GM19193 (cell line): ENCODE data around the gene TTC28.

ENCODE experiments used
- POLR2A ChIP-seq: IDR thresholded peaks from 4 replicates; pipeline ENCODE4 v1.6.1; 2011; ENCODE audit not compliant: insufficient read depth, insufficient read length; ENCODE audit errors: extremely low read depth

Gene TTC28

DNA sequence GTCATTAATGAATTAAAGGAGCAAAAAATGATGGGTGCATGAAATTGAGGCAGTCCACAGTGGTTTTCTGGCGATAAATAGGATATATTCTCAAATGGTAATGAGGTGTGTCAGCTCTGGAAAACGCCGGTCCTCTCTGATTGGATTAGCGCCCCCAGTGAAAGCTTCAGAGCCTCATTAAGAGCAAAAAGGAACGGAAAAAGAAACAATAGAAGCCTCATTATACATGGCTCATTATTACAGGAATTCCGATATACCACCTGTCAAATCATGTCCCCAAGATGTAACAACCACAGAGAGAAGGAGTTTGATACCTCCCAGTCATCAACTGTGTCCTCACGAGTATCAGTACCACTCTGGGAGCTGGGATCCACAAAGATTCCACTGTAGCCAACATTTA is 584.9 kb downstream of the TTC28 start:
- TF ChIP-seq POLR2A: no peak

DNA sequence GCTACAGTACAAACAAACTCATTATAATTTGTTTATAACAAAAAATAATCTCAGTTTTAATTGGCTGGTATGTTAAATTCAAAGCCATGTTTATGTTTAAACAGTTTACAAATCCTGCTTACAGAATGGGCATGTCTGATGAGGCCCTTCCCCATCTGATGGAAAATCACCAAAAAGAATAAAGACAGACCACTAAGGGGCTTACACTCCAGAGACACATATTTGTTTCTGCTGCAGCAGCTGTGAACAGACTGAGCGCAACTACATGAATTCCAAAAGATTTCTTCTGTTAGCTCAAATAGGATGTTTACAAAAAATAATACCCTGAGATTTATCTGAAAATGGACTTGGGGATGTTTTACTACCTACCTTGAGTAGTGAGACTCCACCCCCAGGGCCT is 585.9 kb downstream of the TTC28 start:
- TF ChIP-seq POLR2A: no peak

DNA sequence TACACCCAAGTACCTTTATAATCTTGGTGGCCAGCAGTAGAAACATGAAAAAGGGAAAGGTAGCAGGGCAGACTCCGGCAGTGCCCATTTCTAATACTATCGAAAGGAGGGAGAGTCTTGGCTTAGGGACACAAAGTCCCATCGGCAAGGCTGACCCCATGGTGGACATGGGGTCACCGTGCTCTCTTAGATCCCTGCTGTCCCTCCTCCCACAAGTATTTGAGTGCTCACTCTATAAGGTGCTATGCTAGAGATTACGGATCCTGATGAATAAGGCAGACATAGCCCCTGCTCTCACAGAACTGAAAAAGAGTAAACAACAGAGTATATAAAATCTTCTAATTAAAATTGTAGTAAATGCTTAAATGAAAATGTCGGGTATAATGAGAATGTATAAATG is 588.2 kb downstream of the TTC28 start:
- no peak for TF ChIP-seq POLR2A

DNA sequence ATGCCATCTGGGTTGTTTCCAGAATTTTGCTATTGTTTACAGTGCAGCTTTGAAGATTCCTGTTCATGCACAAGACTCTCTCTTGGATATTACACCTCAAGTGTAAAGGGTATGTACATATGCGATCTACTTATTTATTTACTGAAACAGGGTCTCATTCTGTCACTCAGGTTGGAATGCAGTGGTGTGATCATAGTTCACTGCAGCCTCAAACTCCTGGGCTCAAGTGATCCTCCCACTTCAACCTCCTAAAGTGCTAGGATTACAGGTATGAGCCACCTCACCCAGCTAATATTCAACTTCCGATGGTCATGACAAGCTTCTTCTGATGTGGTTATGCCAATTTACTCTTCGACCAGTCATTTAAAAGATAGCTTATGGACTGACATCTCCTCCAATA is 602.5 kb downstream of the TTC28 start:
- TF ChIP-seq POLR2A: no peak

DNA sequence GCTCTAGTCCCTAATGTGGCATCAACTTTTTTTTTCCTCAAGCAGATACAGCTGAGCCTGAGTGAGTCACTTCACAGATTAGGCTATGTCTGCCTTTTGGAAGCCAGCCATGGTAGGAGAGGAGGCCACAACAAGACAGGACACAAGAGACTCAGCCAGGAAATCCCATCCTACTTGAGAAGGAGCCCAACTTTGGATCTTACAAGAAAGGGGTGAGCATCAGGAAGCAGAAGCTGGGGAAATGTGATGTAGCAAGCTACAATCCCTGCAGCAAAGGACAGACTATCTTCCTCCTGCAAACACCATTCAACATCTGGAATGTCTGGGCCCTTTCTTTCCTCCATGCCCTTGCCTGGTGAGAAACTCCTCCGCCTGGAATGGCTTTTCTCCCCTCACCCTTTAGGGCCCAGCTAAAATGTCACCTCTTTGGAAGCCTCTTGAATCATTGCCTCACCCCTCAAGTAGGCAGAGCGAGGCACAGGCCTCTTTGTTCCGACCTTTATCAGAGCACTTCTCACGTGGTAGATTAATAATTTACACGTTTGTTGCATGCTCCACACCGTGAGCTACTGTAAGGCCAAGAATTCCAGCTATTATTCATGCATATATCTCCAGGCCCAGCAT is 604.2 kb downstream of the TTC28 start:
- no peak for TF ChIP-seq POLR2A

DNA sequence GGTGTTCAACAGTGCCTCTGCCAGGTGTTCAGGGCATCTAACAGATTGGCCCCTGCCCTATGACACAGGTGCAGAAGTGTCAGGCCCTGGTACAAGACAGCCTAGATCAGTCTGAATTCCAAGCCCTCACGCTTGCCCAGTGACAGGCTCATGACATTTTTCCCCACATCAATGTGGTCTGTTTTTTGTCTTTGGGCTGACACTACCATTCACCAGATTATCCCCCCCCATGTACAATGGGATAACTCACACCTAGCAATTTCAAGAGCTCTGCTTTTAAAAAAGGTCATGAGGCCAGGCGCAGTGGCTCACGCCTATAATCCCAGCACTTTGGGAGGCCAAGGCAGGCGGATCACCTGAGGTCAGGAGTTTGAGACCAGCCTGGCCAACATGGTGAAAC is 605.1 kb downstream of the TTC28 start:
- TF ChIP-seq POLR2A: no peak

DNA sequence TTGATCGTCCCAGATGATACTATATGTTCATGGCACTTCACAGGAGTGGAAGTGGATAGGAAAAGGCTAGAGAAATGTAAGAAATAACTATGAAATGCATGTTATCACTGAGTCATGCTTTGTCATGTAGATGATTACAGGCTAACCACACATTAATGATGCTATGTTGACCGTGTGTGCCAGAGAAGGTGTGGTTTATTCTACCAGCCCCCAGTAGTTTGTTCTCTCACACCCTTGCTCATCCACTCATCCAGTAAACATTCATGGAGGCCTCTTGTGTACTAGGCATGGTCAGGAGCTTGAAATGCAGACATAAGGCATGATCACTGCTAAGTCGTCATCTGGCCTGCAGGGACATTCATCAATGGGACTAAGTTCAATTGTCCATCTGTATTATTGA is 607.6 kb downstream of the TTC28 start:
- no peak for TF ChIP-seq POLR2A

DNA sequence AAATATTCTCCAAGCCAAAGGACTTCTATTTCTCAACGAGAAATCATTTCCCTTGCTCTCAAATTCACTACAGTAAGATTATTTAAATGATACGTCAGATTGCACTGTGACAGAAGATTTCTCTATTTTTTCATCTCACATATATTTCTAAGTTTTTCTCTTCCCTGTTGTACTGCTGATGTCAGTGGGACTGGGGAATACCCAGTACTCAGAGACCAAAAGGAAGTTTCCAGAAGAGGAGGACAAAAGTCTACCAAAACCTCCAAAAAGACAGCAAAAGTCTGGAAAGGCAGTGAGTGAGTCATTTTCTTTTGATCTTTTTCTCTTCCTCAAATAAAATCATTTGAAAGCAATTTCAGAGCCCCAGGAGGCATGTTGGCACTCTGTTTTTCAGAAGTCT is 610.8 kb downstream of the TTC28 start:
- no peak for TF ChIP-seq POLR2A

DNA sequence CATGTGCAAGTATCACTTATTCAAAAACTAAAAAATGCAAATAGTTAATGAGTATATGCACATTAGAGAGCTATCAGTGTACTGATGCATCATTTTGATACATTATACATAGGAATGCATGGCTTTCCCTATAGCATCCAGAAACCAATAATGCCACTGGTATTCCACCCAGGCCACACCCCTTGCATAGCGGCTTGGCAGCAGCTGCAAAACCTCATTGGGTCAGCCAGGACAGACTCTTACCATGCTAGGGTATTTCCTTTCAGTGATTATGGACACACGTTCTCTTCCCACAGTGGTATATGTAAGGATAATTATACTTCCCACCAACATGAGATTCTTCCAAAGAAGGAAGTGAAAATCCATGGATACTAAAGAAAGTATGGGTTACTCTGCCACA is 614.7 kb downstream of the TTC28 start:
- TF ChIP-seq POLR2A: no peak

DNA sequence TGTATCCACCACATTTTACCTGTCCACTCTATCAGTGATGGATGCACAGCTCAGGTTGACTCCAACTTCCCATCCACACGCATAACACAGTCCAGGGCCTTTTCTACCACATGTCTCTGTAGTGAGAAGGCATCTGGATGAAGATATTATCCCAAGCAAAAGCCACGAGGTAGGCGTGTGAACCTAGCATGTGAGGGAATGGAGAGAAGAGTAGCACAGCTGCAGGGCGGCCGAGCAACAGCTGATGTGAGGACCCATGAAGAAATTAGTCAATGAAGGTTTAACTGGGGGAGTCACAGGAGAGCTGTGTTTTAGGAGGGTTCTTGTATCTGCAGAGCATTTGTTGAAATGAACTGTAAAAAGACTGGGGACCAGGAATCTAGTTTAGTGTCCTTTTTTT is 616.0 kb downstream of the TTC28 start:
- TF ChIP-seq POLR2A: no peak

DNA sequence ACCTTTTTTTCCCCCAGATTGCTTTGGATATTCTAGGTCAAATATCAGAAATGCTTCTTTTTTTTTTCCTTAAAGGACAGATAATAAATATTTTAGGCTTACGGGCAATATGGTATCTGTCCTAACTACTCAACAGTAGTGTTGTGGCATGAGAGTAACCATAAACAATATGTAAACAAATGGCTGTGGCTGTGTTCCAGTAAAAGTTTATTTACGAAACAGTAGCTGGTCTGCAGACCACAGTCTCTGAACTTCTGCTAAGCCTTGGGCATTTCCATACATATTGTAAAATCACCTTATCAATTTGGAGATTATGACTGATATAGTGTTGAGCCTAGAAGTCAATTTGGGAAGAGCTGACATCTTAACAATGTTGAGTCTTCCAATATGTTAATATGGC is 621.6 kb downstream of the TTC28 start:
- TF ChIP-seq POLR2A: no peak

DNA sequence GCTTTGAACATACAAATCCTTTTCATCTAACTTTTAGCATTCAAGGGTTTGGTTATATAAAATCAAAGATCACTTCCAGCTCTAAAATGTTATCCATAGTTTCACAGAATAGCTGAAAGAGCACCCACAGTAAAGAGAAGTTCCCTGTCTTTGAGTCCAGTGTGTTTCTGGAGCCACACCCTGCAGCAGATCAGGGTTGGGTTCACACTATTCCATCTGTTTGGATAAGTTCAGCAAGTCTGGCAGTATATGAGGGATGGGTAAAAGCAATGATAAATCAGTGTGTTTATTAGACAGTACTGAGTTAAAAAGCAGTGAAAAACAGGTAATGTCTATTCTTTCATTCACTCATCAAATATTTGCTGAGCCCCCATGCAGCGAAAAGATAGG is 624.8 kb downstream of the TTC28 start:
- no peak for TF ChIP-seq POLR2A

DNA sequence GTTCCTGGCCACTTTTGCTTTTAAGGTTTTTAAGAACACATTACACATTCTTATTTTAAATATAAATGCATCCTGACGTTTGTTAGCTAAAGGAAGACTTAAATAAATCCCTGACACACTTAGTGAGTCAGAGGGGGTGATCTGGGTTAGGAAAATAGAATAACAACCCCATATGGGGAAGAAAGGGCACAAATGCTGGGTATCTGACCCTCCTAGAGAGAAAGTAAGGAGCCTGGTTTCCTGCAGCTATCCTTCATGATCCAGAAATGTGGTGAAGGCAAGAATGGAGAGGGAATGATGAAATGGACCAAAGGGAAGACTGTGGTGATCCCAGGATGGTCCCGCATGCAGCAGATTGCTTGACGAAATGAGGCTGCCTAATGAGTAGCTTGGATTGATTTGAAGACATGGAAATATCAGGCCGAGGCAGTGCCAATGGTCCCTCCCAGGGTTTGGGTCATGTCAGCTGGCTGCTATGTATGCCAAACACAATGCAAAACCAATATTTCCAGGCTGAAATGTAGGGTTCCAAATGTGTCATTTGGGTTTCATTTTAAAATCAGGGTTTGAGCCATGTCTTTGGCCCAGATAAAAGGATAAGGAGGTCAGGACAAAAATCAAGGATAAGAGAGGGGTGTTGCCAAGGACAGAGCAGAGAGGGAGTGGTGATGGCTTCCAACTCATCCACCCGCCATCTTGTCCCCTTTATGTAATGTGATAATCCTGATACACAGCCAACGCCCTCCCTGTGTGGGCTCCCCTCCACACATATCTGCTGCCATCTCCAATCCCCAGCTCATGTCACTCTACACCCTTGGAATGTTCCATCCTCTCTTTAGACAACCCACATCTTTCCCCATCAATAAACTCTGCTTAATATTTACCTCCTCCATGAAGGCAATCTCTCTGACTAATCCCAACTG is 625.5 kb downstream of the TTC28 start:
- TF ChIP-seq POLR2A: no peak

DNA sequence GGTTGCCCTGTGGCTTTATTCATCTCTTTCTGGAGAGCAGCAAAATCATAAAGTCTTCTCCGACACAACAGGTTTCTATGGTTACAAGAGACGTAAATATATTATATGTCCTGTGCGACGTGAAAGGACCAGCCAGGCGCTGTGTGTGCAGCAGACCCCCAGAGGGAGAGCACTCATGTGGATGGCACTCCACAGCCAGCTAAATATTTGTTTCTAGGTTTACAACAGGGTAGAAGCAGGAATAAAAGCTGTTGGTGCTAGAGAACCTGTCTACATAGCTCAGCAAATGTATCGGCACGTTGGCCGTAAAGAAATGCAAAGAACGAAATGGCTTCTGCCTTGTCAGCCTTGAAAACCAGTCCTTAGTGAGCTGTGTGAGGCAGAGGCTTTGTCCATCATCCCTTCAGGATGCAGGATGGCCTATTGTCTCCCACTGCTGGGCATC is 626.8 kb downstream of the TTC28 start:
- TF ChIP-seq POLR2A: no peak

DNA sequence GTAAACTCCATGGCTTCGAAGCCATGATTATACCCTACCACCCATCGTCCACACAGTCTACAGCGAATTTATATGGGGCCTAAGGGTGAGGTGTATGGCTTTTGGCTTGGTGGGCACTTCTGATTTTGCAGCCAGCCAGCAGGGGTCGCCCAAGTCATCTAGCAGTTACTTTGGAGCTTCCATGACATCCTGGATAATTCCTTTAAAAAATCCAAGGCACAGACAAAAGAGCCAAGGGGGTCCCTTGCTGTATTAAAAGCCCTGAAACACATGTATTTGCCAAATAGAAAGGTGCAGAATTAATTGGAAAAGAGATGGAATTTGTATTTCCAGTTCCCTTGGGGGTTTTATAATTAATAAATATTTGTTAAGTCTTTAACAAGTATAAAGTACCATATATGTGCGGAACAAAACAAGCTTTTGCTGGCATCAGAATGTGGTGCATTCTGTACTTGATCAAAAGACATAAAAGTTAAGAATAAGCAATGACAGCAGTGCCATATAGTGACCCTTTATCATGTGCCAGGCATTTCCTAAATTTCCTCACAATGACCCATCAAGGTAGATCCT is 627.8 kb downstream of the TTC28 start:
- no peak for TF ChIP-seq POLR2A
